Aorta (tissue), 5 donors: Measurements from ENCODE around the gene AKAP8. TPM values are rescaled to one million over a fixed set of nuclear protein-coding genes. Genes with fewer than 3 reads are reported as not detected.

Experiments
- ATAC-seq: fragments of 200-7000 bp; cut with Tn5 transposase; one replicate; pipeline ENCODE4 v1.9.1; 2022; ENCODE audit warnings: moderate library complexity; ENCODE audit not compliant: low FRiP score
- DNase-seq, 2 donors: peaks; one replicate each; pipeline ENCODE4 v3.0.0-alpha.2; 2020
- H3K27ac ChIP-seq, 2 donors: one replicate each; pipeline ENCODE4 v1.5.1; 2013; ENCODE audit warnings: low read length in 2 of 2, mild to moderate bottlenecking in 2 of 2, moderate library complexity in 2 of 2, control low read depth in 1 of 2, inconsistent platforms in 1 of 2, low read depth in 1 of 2
- H3K27me3 ChIP-seq, 2 donors: one replicate each; pipeline ENCODE4 v1.6.1; 2013; ENCODE audit warnings: control low read depth in 1 of 2, low read length in 1 of 2, mild to moderate bottlenecking in 1 of 2, moderate library complexity in 1 of 2; ENCODE audit not compliant: insufficient read depth in 2 of 2, control insufficient read depth in 1 of 2
- H3K36me3 ChIP-seq, 2 donors: one replicate each; pipeline ENCODE4 v1.6.1; 2013; ENCODE audit warnings: control low read depth in 1 of 2, low read length in 1 of 2, mild to moderate bottlenecking in 1 of 2; ENCODE audit not compliant: insufficient read depth in 2 of 2, control insufficient read depth in 1 of 2
- H3K4me1 ChIP-seq, 2 donors: one replicate each; pipeline ENCODE4 v1.6.1; 2013; ENCODE audit warnings: low read length in 2 of 2, control low read depth in 1 of 2, mild to moderate bottlenecking in 1 of 2, moderate library complexity in 1 of 2; ENCODE audit not compliant: insufficient read depth in 2 of 2, control insufficient read depth in 1 of 2
- H3K4me3 ChIP-seq, 2 donors: one replicate each; pipeline ENCODE4 v1.5.1; 2013; ENCODE audit warnings: low read length in 2 of 2, control low read depth in 1 of 2, mild to moderate bottlenecking in 1 of 2
- H3K9me3 ChIP-seq: one replicate; pipeline ENCODE4 v1.6.1; 2013; ENCODE audit warnings: mild to moderate bottlenecking, low read length; ENCODE audit not compliant: control insufficient read depth
- WGBS, 2 donors: extraction: QIAGEN DNeasy Blood & Tissue Kit; methylation state at CpG; one replicate each; pipeline ENCODE4 v1.1.7; 2013; 5-methylcytosine and 5-hydroxymethylcytosine counted together
- intact Hi-C, 2 donors: fragments of 100-400 bp; cut with DNase I; formaldehyde crosslinking; loops; one replicate each; pipeline versions ENCODE4 v1.14.2 to v1.15.0; 2022
- polyA plus RNA-seq, 2 donors: library from polyadenylated mRNA; stranded (reverse); fragments of 200-250 nt; gene quantifications; one replicate each; pipeline ENCODE4 v1.2.3, GENCODE V29; 2013
- total RNA-seq, 2 donors: library from RNA; stranded (reverse); fragmentation: NEBNext Ultra II Directional; extraction: Animal tissue kit (Norgen Biotek cat#: 25700); gene quantifications; one replicate each; pipeline ENCODE4 v1.2.1, GENCODE V29; 2021
- donor health status: healthy with polysubstance abuse.
- donor health status: Bipolar disorder and iron deficiency.
- donor health status: DM: no; HTN: no; CAD: no.
- donor health status: DM: no; HTN: no; CAD: no.
- donor health status: DM: yes; HTN: yes; CAD: no.

The AKAP8 gene
- total and polyA plus RNA-seq, 4 donors: 7.5 to 48.1 (median 28.7) TPM

GRCh38 chr19:15330801-15331418 lies 48.7 kb downstream of the AKAP8 start:
- peak; percentile 43 for ATAC-seq
- Histone ChIP-seq H3K27me3 (no peaks in the 10 kb centered on the region), H3K27ac (peak overlapping the region; percentile 91 to 100), H3K36me3 (no peaks in the 10 kb centered on the region), H3K4me1 (peaks cover 0 to 7% of the 10 kb centered on the region in 2 donors), H3K4me3 (peak overlapping the region; percentile 99 to 100), H3K9me3 (no peaks in the 10 kb centered on the region)
- intact Hi-C loops: loop anchor here in 1 of 2 donors (5.0 kb wide), 2 partner anchors 46 to 64 kb away; partner anchors contain the start of gene AKAP8
- DNase-seq: peak in 1 of 2 donors; percentile 64
- 0 to 1% methylated on average over 17 of the region's 17 CpGs for whole genome bisulfite sequencing, 2 donors

DNA sequence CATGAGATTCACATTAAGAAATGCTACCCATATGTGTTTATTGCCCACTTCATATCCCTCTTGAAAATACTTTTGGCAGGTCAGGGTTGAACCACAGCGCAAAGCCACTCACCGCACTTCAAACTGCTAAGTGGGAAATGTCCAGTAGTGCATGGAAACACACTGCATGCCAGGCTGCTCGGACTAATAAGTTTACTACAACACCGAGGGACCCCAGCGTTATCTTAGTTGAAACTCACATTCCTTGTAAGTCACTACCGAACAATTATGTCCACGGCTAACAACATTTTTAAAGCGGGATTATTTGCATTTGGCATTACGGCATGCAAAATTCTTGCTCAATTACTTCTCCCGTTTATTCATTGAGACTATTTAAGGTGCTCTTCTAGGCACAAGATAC lies 51.3 kb downstream of the AKAP8 start:
- Histone ChIP-seq H3K27ac (no peak overlapping the region), H3K4me1 (peaks cover 2 to 18% of the 10 kb centered on the region in 2 donors), H3K36me3 (no peaks in the 10 kb centered on the region), H3K9me3 (no peaks in the 10 kb centered on the region), H3K27me3 (no peaks in the 10 kb centered on the region), H3K4me3 (no peak overlapping the region)
- 46 to 49% methylated on average over 10 of the region's 10 CpGs for WGBS, 2 donors
- ATAC-seq (no peak), DNase-seq (no peak)
- intact Hi-C loops: no loop called here

DNA sequence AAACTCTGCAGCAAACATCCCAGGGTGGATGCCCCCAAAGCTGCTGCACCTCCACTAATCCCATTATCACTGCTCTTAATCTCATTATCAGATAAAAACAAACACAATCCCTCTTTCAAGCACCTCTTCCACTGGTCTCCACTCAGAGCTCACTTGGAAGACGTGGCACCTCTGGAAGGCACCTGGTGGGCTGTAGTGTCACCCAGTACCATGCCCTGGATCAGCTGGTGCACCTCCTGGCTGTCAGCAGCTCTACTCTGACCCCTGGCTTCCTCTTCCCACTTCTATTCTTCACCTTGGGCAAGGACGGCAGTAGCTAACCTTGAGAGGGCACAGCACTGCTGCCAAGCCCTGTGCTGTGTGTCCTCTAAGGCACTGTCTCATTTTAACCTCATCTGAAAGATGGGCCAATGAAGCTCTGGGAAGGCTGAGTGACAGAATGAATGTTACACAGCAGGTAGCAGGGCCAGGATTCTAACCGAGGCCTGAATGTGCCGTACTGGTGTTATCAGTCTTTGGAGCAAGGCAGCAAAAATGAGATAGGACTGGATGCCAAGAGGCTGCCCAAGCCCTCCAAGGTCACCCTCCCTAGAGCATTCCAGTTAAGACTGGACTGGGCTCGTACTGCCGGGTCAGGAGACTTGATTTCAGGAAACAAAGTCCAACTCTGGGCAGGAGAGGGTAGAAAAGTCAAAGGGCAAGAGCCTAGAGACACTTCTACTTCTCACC lies 54.6 kb downstream of the AKAP8 start:
- Histone ChIP-seq H3K9me3 (no peaks in the 10 kb centered on the region), H3K36me3 (no peaks in the 10 kb centered on the region), H3K4me3 (no peak overlapping the region), H3K4me1 (peaks cover 2 to 29% of the 10 kb centered on the region in 2 donors), H3K27ac (peak overlapping the region in 1 of 2 donors; percentile 61), H3K27me3 (no peaks in the 10 kb centered on the region)
- DNase-seq (peak in 1 of 2 donors; percentile 30), ATAC-seq (peak; percentile 35)
- WGBS, 2 donors: 5 to 7% methylated on average over 6 of the region's 6 CpGs
- intact Hi-C loops: loop anchor here (5.0 kb wide), 1 partner anchor 43 kb away; no protein-coding TSS in a partner anchor

- Histone ChIP-seq H3K9me3 (no peaks in the 10 kb centered on the region), H3K4me3 (no peak overlapping the region), H3K4me1 (peaks cover 4 to 32% of the 10 kb centered on the region in 2 donors), H3K36me3 (no peaks in the 10 kb centered on the region), H3K27me3 (no peaks in the 10 kb centered on the region), H3K27ac (peak overlapping the region; percentile 39 to 71)
- 6 to 9% methylated on average over 5 of the region's 5 CpGs for WGBS, 2 donors
- intact Hi-C loops: loop anchor here (5.0 kb wide), 1 partner anchor 41 kb away; no protein-coding TSS in a partner anchor
- peak; percentile 77 to 79 for DNase-seq
- ATAC-seq: peak; percentile 61
These were observed 55.9 kb downstream of the AKAP8 start for GRCh38 chr19:15323496-15324235.

- Histone ChIP-seq H3K36me3 (no peaks in the 10 kb centered on the region), H3K4me3 (no peak overlapping the region), H3K27me3 (no peaks in the 10 kb centered on the region), H3K27ac (peak overlapping the region in 1 of 2 donors; percentile 6), H3K4me1 (peaks cover 9 to 32% of the 10 kb centered on the region in 2 donors), H3K9me3 (no peaks in the 10 kb centered on the region)
- intact Hi-C loops: loop anchor here (5.0 kb wide), 1 partner anchor 39 kb away; no protein-coding TSS in a partner anchor
- DNase-seq: no peak
- 62 to 78% methylated on average over 2 of the region's 2 CpGs for WGBS, 2 donors
- no peak for ATAC-seq
These were observed 57.8 kb downstream of the AKAP8 start for GRCh38 chr19:15321739-15322138.

DNA sequence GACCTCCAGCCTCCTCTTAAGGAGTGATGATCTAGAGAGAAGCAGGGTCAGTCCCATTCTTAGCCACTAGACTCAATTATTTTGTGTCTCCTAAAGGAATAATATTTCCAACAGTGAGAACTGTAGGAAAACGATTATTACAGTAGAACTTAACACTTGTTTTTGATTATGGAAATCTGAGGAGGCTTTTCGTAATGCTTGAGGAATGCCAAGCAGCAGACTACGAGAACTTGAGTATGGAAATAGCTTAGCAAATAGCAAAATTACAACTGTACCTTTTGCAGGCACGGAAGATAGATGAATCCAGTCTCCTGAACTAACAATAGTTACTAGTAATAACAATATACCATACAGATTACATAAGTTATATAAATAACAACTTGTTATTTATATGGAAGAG lies 59.5 kb downstream of the AKAP8 start:
- Histone ChIP-seq H3K9me3 (no peaks in the 10 kb centered on the region), H3K36me3 (no peaks in the 10 kb centered on the region), H3K27ac (peak overlapping the region in 1 of 2 donors; percentile 24), H3K27me3 (no peaks in the 10 kb centered on the region), H3K4me1 (peaks cover 9 to 29% of the 10 kb centered on the region in 2 donors), H3K4me3 (no peak overlapping the region)
- intact Hi-C loops: loop anchor here (5.0 kb wide), 1 partner anchor 38 kb away; no protein-coding TSS in a partner anchor
- ATAC-seq: no peak
- no peak for DNase-seq
- WGBS, 2 donors: 4 to 7% methylated on average over 4 of the region's 4 CpGs

DNA sequence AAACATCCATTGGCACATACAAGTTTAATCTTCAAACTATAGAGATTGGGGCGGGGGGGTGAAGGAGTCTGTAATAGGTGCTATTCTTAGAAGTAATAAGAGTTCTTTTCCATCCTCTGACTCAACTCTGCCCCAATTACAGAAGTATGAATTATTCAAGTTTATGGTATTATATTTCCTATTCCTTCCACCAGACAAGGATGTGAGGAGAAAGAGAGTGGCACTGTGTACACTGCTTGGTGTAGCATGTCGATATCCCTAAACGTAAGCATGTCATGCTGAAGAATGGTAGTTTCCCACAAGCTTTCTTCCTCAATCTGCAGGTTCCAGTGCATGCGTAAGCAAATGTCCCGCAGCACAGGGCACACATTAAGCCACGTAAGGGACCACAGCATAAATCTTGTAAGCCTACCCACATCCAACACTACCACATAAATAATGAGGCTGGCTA lies 61.3 kb downstream of the AKAP8 start:
- H3K27ac ChIP-seq: peak overlapping the region in 1 of 2 donors; percentile 66
- no peak overlapping the region for H3K4me3 ChIP-seq
- peaks cover 7 to 19% of the 10 kb centered on the region in 2 donors for H3K4me1 ChIP-seq
- no peaks in the 10 kb centered on the region for H3K9me3 ChIP-seq
- no peaks in the 10 kb centered on the region for H3K27me3 ChIP-seq
- intact Hi-C loops: no loop called here
- DNase-seq (no peak), ATAC-seq (peak; percentile 49)
- WGBS, 2 donors: 5 to 7% methylated on average over 6 of the region's 6 CpGs
- H3K36me3 ChIP-seq: no peaks in the 10 kb centered on the region

GRCh38 chr19:15317392-15318071 lies 62.1 kb downstream of the AKAP8 start:
- no peaks in the 10 kb centered on the region for H3K27me3 ChIP-seq
- peaks cover 7 to 19% of the 10 kb centered on the region in 2 donors for H3K4me1 ChIP-seq
- H3K36me3 ChIP-seq: no peaks in the 10 kb centered on the region
- no peak for ATAC-seq
- H3K4me3 ChIP-seq: no peak overlapping the region
- peak overlapping the region; percentile 12 to 20 for H3K27ac ChIP-seq
- no peaks in the 10 kb centered on the region for H3K9me3 ChIP-seq
- WGBS, 2 donors: 22 to 33% methylated on average over 3 of the region's 3 CpGs
- DNase-seq: no peak
- intact Hi-C loops: no loop called here
